ENCODE results near the gene HOXD11. TPM values are rescaled to one million over a fixed set of nuclear protein-coding genes. Genes with fewer than 3 reads are reported as not detected.

Gene HOXD11
- total and polyA plus RNA-seq, 2 of the 4 experiments (the other 2 are of a cell fraction): not detected

DNA sequence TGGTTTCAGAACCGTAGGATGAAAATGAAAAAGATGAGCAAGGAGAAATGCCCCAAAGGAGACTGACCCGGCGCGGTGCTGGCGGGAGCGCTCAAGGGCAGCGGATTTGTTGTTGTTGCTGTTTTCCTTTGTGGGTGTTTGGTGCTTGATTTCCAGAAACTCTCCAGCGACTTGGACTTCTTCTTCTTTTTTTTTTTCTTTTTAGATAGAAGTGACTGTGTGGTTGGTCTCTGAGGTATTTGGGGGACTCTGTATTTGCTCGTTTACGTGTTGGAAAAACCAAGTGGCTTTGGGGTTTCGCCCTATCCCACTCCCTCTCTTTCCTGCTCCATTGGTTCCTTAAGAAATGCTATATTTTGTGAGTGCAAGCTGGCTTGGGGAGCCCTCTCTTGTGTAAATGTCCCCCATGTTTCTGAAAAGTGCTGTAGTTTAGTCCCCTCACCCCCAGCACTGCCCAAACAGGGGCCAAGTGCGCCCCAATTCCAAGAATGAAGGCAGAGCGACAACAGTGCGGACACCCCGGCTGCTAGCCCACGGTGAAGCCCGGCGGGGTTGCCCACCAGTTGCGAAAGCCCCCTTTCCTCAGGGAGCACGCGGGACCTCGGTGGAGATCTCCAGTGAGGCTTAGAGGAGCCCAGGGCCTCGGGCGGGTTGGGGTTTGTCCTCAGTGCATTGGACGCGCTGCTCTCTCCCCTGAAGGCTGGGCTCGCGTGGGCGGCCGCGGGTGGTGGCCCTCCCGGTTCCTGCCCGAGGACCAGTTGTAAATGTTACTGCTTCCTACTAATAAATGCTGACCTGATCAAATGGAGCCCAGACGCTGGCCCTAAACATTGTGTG, 17.2 kb downstream of the HOXD11 start:
- no peak overlapping the region for H3K18ac ChIP-seq (ENCODE audit: low read depth, low read length)
- no peaks in the 10 kb centered on the region for H3K79me1 ChIP-seq (ENCODE audit: low read depth in 1 of 2, low read length in 2 of 2)
- no peak overlapping the region for H3K4ac ChIP-seq (ENCODE audit: low read depth, low read length)
- intact Hi-C loops (cut with micrococcal nuclease): no loop called here
- ATAC-seq (ENCODE audit: low read depth): no peak
- H3K23ac ChIP-seq (ENCODE audit: low read depth, low read length): no peak overlapping the region
- H2BK15ac ChIP-seq (ENCODE audit: low read depth, low read length): no peak overlapping the region
- no peaks in the 10 kb centered on the region for H3K36me3 ChIP-seq (ENCODE audit: control insufficient read depth, insufficient read depth, low read length)
- H4K20me1 ChIP-seq (ENCODE audit: insufficient read depth, low read length): no peaks in the 10 kb centered on the region; the same call in 1 of the 2 replicates
- H4K5ac ChIP-seq (ENCODE audit: low read depth, low read length): no peak overlapping the region
- H3K56ac ChIP-seq (ENCODE audit: extremely low read depth, insufficient read depth, low read length): no peak overlapping the region
- DNase-seq: no peak
- H2AK9ac ChIP-seq (replicated peaks; ENCODE audit: low read depth, low read length, poor library complexity): no peak overlapping the region
- H2AK5ac ChIP-seq (ENCODE audit: low read depth, low read length): no peak overlapping the region
- no TSS peak for BruUV-seq (replicated peaks)
- dilution Hi-C loops (cut with HindIII; ENCODE audit: low sequenced_read_pairs, unreplicated experiment): no loop called here
- no peak overlapping the region for H2AFZ ChIP-seq (replicated peaks; ENCODE audit: low read length, poor library complexity)
- no peak overlapping the region for H4K8ac ChIP-seq (ENCODE audit: low read depth in 2 of 2, low read length in 2 of 2)
- no peak overlapping the region for H2BK20ac ChIP-seq (ENCODE audit: low read depth, low read length)
- no peak overlapping the region for H4K91ac ChIP-seq (ENCODE audit: insufficient read depth, low read depth, low read length)
- H3K4me2 ChIP-seq (ENCODE audit: low read depth, low read length): no peak overlapping the region
- in situ Hi-C loops (cut with MboI; ENCODE audit: low sequenced_read_pairs): loop anchor here (10.0 kb wide), 2 partner anchors 330 to 1030 kb away; no protein-coding TSS in a partner anchor
- peaks cover 92% of the 10 kb centered on the region for H3K27me3 ChIP-seq (ENCODE audit: control insufficient read depth, insufficient read depth, low read length)
- no peaks in the 10 kb centered on the region for H3K9me1 ChIP-seq (ENCODE audit: insufficient read depth, low read length)
- H3K4me1 ChIP-seq (ENCODE audit: control insufficient read depth, insufficient read depth, low read length): no peaks in the 10 kb centered on the region
- 4% methylated on average over 7 of the region's 34 CpGs; no CpG with 5 or more reads in 1 of the 2 experiments for WGBS, 2 experiments (ENCODE audit: extremely low coverage in 2 of 2, insufficient read length in 1 of 2)
- peaks cover 3% of the 10 kb centered on the region; the same call in 1 of the 2 replicates for H3K9me3 ChIP-seq (ENCODE audit: control insufficient read depth, insufficient read depth, low read length)
- H2BK5ac ChIP-seq (ENCODE audit: low read depth, low read length, poor library complexity, severe bottlenecking): no peak overlapping the region
- POLR2A ChIA-PET (ENCODE audit: unreplicated experiment): no interaction called here
- TF ChIP-seq RAD21 (IDR thresholded peaks at IDR 0.05; ENCODE audit: low read length): no peak
- no peak for TF ChIP-seq RCOR1 (IDR thresholded peaks at IDR 0.05; ENCODE audit: insufficient replicate concordance, low read length)
- TF ChIP-seq FOS (IDR thresholded peaks at IDR 0.05; ENCODE audit: low read depth, low read length): no peak
- CTCF ChIA-PET: no interaction called here
- no peak overlapping the region for H3K27ac ChIP-seq (ENCODE audit: insufficient read depth, low read length)
- H3K4me3 ChIP-seq (ENCODE audit: insufficient read depth, low read depth, low read length): no peak overlapping the region
- H2BK120ac ChIP-seq (ENCODE audit: low read depth, low read length): no peak overlapping the region
- no peak overlapping the region for H3K9ac ChIP-seq (ENCODE audit: low read depth, low read length)
- H3K14ac ChIP-seq (replicated peaks; ENCODE audit: low read depth, low read length): no peak overlapping the region
